Measurements from ENCODE around the gene FTO. TPM values are rescaled to one million over a fixed set of nuclear protein-coding genes. Genes with fewer than 3 reads are reported as not detected.
A peak's percentile ranks its signal among the peaks of the same experiment; 100 is the strongest.
"Not testable (repeated sequence)": the region's sequence is repeated elsewhere in the genome, so short reads cannot be mapped to it uniquely, and the experiment has no call there.

Gene FTO
- total RNA-seq, 1 experiment from 2014 or later: 129 TPM

- H3K36me3 ChIP-seq: peaks cover 8% of the 10 kb centered on the region; the same call in 1 of the 2 replicates
- H3K4me3 ChIP-seq: no peak overlapping the region
- no peaks in the 10 kb centered on the region for H3K27me3 ChIP-seq
- no peaks in the 10 kb centered on the region for H3K9me3 ChIP-seq (replicated peaks)
- peak in 1 of 2 experiments; percentile 57 for DNase-seq
- peaks cover 14% of the 10 kb centered on the region for H3K4me1 ChIP-seq
- H3K27ac ChIP-seq: peak overlapping the region; percentile 17; the same call in 1 of the 2 replicates
Measured at GRCh38 chr16:53827741-53828140, 123.8 kb downstream of the FTO start.

DNA sequence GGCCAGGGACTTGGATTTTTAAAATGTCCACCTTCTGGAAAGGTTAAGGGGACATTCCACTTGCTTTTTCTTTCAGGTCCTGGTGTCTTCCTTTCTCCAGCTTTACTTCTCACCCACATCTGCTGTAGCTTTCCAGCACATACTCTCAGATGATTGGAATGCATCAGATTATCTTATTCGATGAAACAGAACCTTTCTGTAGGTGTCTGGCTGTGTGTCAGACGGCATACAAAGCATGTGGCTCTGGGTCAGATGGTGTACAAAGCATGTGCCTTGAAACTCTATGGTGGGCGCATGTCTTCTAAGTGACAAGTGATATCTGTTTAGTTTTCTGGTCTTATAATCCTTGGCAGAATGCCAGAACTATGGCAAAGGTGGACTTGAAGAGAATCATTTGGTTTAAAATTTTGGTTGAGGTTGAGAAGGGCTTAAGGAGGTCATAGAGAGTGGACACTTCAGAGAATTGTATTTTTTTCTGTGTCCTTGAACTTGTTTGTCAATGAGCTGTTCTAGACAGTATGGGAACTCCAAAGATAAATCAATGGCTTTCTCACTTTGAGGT is 125.3 kb downstream of the FTO start:
- Histone ChIP-seq H3K4me1 (peaks cover 9% of the 10 kb centered on the region; the same call in 1 of the 2 replicates), H3K4me3 (no peak overlapping the region), H3K9me3 (replicated peaks) (no peaks in the 10 kb centered on the region), H3K36me3 (peaks cover 8% of the 10 kb centered on the region; the same call in 1 of the 2 replicates), H3K27ac (no peak overlapping the region), H3K27me3 (no peaks in the 10 kb centered on the region)
- no peak for DNase-seq

DNA sequence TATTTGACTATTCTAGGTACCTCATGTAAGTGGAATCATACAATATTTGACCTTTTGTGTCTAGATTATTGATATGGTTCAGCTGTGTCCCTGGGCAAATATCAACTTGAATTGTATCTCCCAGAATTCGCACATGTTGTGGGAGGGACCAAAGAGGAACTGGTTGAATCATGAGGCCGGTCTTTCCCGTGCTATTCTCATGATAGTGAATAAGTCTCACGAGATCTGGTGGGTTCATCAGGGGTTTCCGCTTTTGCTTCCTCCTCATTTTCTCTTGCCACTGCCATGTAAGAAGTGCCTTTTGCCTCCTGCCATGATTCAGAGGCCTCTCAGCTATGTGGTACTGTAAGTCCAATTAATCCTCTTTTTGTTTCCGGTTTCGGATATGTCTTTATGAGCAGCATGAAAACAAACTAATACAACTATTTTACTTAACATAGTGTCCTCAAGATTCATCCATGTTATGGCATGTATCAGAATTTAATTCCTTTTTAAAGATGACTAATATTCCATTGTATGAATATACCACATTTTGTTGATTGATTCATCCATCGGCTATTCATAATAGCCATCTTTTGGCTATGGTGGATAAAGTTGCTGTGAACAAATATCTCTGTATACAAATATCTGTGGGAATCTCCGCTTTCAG is 129.1 kb downstream of the FTO start:
- no peaks in the 10 kb centered on the region; the same call in 1 of the 2 replicates for H3K9me3 ChIP-seq (replicated peaks)
- no peaks in the 10 kb centered on the region for H3K27me3 ChIP-seq
- H3K4me3 ChIP-seq: no peak overlapping the region
- no peaks in the 10 kb centered on the region for H3K4me1 ChIP-seq
- no peak overlapping the region for H3K27ac ChIP-seq
- 0 out of 2 replicates have a peak, but pooled peaks cover 2% of the 10 kb centered on the region for H3K36me3 ChIP-seq
- no peak for DNase-seq

DNA sequence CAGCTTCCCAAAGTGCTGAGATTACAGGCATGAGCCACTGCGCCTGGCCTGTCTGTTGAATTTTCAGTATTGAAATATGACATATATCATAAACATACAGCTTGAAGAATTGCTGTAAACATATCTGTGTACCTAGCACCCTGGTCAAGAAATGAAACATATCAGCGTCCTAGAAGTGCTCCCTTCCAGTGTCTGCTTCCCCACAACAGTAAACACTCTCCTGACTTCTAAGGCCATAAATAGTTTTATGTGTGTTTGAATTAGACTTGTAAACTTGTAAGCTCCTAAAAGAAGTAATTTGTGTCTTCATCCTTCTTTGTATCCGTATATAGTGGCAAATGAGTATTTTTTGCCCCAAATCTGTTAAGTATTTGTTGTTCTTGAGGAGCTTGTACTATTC is 132.2 kb downstream of the FTO start:
- H3K4me1 ChIP-seq: no peaks in the 10 kb centered on the region
- H3K9me3 ChIP-seq (replicated peaks): no peaks in the 10 kb centered on the region; the same call in 1 of the 2 replicates
- H3K27ac ChIP-seq: no peak overlapping the region
- no peak for DNase-seq
- H3K4me3 ChIP-seq: no peak overlapping the region
- H3K36me3 ChIP-seq: peaks cover 2% of the 10 kb centered on the region; the same call in 1 of the 2 replicates
- H3K27me3 ChIP-seq: no peaks in the 10 kb centered on the region

DNA sequence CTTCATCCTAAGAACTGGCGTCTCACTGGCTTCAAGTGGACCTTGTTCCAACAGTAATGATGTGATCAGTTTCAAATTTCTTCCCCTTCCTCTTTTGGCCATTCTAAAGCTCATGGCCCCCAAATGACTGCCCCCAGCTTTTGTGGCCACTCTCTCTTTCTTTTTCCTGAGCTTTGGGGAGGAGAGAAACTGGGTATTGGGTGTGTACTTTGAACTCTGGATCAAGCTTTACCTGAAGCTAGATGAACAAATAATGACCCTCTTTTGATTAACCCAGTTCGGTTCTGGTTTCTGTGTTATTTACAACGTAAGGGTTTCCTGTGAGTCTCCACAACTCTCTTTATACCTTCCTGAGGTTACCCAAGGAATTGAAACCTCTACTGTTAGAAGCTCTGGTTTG is 132.7 kb downstream of the FTO start:
- Histone ChIP-seq H3K9me3 (replicated peaks) (no peaks in the 10 kb centered on the region; the same call in 1 of the 2 replicates), H3K27ac (no peak overlapping the region), H3K27me3 (no peaks in the 10 kb centered on the region), H3K4me3 (no peak overlapping the region), H3K36me3 (peaks cover 2% of the 10 kb centered on the region; the same call in 1 of the 2 replicates), H3K4me1 (no peaks in the 10 kb centered on the region)
- no peak for DNase-seq

DNA sequence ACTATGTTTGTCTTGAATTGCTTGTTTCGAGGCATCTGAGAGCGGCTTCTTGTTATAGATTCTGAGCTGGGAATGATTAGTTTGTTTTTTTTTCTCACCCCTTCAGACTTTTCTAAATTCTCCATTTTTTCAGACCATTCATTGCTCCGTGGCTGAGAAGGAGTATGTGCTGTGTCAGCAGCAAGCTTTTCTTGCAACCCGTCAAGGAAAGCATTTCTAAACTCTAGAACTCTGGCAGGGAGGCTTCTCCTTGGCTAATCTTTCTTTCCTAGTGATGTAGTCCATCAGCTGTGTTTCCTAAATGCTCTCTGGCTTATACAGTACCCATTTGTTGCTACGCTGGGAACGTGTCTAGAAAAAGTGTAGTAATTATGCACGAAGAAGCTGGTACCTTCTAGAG is 133.5 kb downstream of the FTO start:
- DNase-seq: no peak
- no peaks in the 10 kb centered on the region; the same call in 1 of the 2 replicates for H3K9me3 ChIP-seq (replicated peaks)
- no peaks in the 10 kb centered on the region for H3K27me3 ChIP-seq
- H3K27ac ChIP-seq: no peak overlapping the region
- H3K36me3 ChIP-seq: peaks cover 2% of the 10 kb centered on the region; the same call in 1 of the 2 replicates
- no peak overlapping the region for H3K4me3 ChIP-seq
- no peaks in the 10 kb centered on the region for H3K4me1 ChIP-seq

- no peak for DNase-seq
- H3K4me3 ChIP-seq: no peak overlapping the region
Measured at GRCh38 chr16:53839150-53839549, 135.2 kb downstream of the FTO start.

GRCh38 chr16:53840456-53840855 is 136.5 kb downstream of the FTO start:
- Histone ChIP-seq H3K36me3 (peaks cover 4% of the 10 kb centered on the region; the same call in 1 of the 2 replicates), H3K4me3 (no peak overlapping the region), H3K9me3 (replicated peaks) (no peaks in the 10 kb centered on the region), H3K27ac (no peak overlapping the region), H3K27me3 (no peaks in the 10 kb centered on the region), H3K4me1 (peaks cover 8% of the 10 kb centered on the region; the same call in 1 of the 2 replicates)
- no peak for DNase-seq

More at GRCh38 chr16:53839150-53839549, 135.2 kb downstream of the FTO start:
- Histone ChIP-seq H3K9me3 (replicated peaks) (no peaks in the 10 kb centered on the region; the same call in 1 of the 2 replicates), H3K27me3 (no peaks in the 10 kb centered on the region), H3K36me3 (peaks cover 4% of the 10 kb centered on the region; the same call in 1 of the 2 replicates), H3K4me1 (no peaks in the 10 kb centered on the region), H3K27ac (no peak overlapping the region)

DNA sequence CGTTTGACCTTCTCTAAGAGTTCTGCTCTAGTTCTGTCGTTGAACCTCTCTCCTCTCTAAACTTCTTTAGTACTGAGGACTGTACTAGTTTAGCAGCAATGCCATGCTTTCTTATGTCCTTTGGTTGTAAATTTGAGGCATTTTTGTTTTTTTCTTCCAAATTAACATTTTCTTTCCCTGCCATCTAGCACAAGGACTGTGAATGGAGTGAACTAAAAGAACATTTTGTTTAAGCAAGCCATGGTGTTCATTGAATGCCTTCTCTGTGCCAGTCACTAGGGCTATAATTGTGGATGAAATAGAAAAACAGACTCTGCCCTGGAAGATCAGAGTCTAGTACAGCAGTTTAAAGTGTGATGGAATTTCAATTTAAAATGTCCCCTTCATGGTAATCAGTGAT is 137.9 kb downstream of the FTO start:
- peaks cover 8% of the 10 kb centered on the region for H3K4me1 ChIP-seq
- H3K4me3 ChIP-seq: no peak overlapping the region

GRCh38 chr16:53843084-53843483 is 139.1 kb downstream of the FTO start:
- DNase-seq: no peak
- Histone ChIP-seq H3K9me3 (replicated peaks) (no peaks in the 10 kb centered on the region), H3K36me3 (peaks cover 4% of the 10 kb centered on the region; the same call in 1 of the 2 replicates), H3K4me3 (no peak overlapping the region), H3K4me1 (peaks cover 9% of the 10 kb centered on the region), H3K27ac (no peak overlapping the region), H3K27me3 (no peaks in the 10 kb centered on the region)

More for the DNA sequence above, 137.9 kb downstream of the FTO start:
- H3K27ac ChIP-seq: no peak overlapping the region
- no peak for DNase-seq
- no peaks in the 10 kb centered on the region for H3K27me3 ChIP-seq
- no peaks in the 10 kb centered on the region for H3K9me3 ChIP-seq (replicated peaks)
- peaks cover 4% of the 10 kb centered on the region; the same call in 1 of the 2 replicates for H3K36me3 ChIP-seq

- Histone ChIP-seq H3K27me3 (no peaks in the 10 kb centered on the region), H3K4me3 (no peak overlapping the region), H3K36me3 (0 out of 2 replicates have a peak, but pooled peaks cover 4% of the 10 kb centered on the region), H3K4me1 (peaks cover 17% of the 10 kb centered on the region), H3K9me3 (replicated peaks) (no peaks in the 10 kb centered on the region), H3K27ac (no peak overlapping the region; the same call in 1 of the 2 replicates)
- peak; percentile 35 to 72 for DNase-seq
Measured at GRCh38 chr16:53844804-53845203, 140.8 kb downstream of the FTO start.

- H3K27me3 ChIP-seq; H3K9me3 ChIP-seq (replicated peaks); H3K27ac ChIP-seq; H3K4me3 ChIP-seq; DNase-seq; H3K36me3 ChIP-seq: not testable (repeated sequence)
- H3K4me1 ChIP-seq: peaks cover 24% of the 10 kb centered on the region
Measured at GRCh38 chr16:53846549-53846948, 142.6 kb downstream of the FTO start.

GRCh38 chr16:53846971-53847370 is 143.0 kb downstream of the FTO start:
- no peak for DNase-seq
- Histone ChIP-seq H3K27ac (no peak overlapping the region), H3K36me3 (0 out of 2 replicates have a peak, but pooled peaks cover 4% of the 10 kb centered on the region), H3K9me3 (replicated peaks) (no peaks in the 10 kb centered on the region), H3K4me1 (peaks cover 24% of the 10 kb centered on the region), H3K27me3 (no peaks in the 10 kb centered on the region), H3K4me3 (no peak overlapping the region)

DNA sequence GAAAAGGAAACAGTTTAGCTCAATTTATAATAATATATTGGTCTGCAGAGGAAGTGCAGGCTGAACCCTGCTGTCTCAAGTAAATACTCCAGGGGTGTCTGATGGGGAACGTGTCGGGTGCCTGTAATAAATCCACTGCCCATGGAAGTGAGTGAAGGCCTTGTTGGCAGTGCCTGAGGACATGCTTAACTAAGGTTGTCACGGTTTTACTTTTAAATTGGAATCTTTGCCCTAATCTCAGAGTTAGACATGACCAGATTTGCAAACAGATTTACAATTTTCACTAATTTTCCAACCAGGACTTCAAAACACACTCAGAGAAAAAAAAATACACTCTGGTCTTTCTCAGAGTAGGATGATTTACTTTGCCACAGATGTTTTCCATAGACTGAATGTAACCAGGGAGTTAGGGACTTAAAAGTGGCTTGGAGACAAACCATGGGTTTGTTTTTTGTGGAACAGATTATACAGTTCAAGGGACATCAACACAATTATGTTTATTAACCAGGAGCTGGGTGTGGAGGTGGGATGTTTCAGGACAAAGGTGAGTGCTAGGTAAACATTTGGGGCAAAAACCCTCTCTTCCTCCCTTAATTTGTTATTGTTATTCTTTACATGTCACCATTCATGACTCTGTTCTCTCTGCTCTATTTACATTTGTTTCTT is 144.5 kb downstream of the FTO start:
- Histone ChIP-seq H3K4me3 (no peak overlapping the region), H3K36me3 (0 out of 2 replicates have a peak, but pooled peaks cover 4% of the 10 kb centered on the region), H3K27ac (peak overlapping the region; percentile 15; the same call in 1 of the 2 replicates), H3K9me3 (replicated peaks) (no peaks in the 10 kb centered on the region), H3K4me1 (peaks cover 24% of the 10 kb centered on the region), H3K27me3 (no peaks in the 10 kb centered on the region)
- peak; percentile 34 to 63 for DNase-seq

DNA sequence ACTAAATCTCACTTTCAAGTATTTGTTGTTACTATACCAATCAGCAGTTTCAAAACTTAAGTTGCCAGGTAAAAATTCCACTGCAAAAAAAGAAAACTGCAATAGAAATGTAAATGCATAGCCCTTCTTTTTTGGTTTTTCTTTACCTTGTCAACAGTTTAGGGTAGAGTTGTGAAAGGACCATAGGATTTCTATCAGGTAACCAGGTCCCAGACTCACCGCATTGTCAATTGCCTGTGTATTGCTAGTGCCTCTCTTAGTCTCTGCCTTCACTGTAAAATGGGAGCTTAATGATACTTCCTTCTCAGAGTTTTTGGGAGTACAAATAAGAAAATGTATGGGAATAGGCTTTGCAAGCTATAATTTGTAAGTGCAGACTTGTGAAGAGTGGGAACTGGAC is 145.0 kb downstream of the FTO start:
- peaks cover 24% of the 10 kb centered on the region for H3K4me1 ChIP-seq
- no peaks in the 10 kb centered on the region for H3K27me3 ChIP-seq
- 0 out of 2 replicates have a peak, but pooled peaks cover 3% of the 10 kb centered on the region for H3K36me3 ChIP-seq
- H3K9me3 ChIP-seq (replicated peaks): no peaks in the 10 kb centered on the region
- DNase-seq: no peak
- H3K27ac ChIP-seq: no peak overlapping the region
- H3K4me3 ChIP-seq: no peak overlapping the region
